ENCODE measurements around the gene KDM6A.
"Not testable (repeated sequence)": the region's sequence is repeated elsewhere in the genome, so short reads cannot be mapped to it uniquely, and the experiment has no call there.

The KDM6A gene

DNA sequence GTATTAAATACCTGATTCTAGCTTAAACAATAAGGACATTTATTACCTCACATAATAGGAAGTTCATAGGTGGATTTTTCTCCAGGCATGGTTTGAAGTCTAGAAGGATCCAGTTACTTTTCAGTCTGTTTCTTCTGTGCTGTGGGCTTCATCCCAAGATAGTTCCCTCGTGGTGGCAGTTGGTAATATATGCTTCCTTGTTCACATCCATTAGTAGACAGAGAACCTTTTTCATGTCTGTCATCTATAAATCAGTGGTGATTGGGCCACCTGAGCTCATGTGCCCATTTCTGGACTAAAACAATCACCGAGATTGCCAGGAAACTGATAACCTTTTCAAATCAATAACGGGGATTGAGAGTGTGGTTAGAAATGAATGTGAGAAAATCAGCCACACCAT, 97.7 kb downstream of the KDM6A start:
- DNase-seq: no peak

DNA sequence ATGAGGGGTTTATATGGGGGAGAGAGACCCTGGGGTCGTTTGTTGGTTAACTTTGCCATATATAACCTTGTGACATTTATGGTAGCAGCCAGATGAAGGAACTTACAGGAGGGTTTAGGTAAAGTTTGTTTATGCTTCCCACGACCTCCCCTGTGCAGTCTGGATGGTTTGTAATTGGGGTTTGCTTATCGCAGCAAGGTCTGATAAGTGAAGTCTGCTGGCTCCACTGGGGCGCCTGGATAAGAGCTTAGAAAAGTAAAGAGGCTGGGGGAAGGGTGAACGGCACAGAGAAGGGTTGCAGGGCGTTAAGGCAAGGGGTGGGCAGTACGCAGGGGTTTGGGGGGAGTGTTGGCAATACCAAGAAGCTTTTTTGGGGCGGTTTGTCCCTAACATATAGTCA, 98.7 kb downstream of the KDM6A start:
- no peak for DNase-seq

DNA sequence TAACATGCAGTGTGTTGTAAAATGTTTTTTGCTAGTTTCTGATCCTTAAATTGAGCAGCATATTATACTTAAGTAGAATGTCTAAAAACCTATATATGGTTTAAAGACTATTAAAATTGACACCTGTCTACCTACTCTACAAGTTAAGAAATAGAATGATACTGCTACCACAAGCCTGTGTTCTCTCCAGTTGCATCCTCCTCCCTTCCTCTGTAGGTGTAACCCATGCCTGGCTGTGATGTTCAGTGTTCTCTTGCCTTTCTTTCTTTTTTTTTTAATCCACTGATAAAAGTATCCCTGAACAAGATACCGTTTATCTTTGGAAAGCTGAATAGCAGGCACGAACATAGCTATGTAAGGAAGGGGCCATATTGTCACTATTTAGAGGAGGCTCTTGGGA, 99.1 kb downstream of the KDM6A start:
- DNase-seq: no peak

DNA sequence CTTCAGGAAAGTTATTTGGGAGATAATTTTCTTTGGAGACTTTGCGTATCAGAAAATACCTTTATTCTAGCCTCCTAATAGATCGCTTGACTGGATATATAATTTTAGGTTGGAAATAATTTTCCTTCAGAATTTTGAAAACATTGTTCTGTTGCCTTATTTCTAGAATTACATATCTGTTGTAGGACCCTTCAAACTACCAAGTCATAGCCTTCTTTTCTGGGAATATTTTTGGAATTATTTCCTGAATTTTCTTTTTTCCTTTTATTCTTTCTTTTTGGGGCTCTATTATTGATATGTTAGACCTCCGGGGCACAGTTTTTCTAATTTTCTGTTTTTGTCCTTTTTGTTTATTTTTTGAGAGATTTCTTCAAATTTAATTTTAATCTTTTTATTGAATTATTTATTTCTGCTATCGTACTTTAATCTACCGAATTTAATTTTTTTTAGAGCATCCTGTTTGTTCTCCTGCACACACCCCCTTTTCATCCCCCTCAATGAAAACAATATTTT, 100.5 kb downstream of the KDM6A start:
- DNase-seq: no peak

DNA sequence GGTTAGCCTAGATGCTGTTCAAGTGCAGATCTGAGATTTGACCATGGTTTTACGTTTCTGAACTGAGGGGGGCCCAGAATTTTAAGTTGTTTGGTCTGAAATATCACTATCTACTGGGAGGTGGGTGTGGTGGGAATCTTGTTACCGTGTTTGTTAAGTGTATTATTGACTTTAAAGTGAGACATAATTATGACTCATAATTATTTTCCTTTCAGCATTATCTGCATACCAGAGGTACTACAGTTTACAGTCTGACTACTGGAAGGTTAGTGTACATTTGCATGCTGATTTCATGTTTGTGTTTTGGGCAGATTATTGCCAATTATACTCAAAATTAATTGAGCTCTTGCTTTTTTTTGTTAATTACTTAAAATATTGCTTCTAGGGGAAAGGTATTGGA, 101.5 kb downstream of the KDM6A start:
- DNase-seq: no peak

DNA sequence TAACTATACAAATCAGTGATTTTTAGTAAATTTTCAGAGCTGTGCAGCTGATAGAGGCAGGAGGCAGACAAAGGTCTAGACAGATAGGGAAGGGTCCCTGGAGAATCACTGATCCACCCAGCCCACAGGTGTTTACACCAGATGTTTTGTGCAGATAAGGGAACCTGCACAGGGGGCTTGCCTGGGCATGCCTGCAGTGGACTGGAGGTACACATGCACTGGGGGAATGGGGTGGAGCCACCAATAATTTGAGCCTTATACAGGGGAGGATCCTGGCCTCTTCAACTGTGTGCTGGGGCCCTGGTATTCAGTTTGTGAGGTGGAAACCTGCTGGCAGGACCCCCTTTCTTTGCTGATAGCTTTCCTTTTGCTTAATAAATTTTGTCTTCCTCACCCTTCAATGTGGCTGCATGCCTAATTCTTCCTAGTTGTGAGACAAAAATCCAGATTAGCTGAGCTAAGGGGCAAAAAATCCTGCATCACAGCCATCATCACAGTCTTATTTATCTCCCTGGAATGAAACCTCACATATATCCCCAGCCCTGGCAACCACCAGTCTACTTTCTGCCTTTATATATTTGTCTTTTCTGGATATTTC, 102.8 kb downstream of the KDM6A start:
- no peak for DNase-seq

DNA sequence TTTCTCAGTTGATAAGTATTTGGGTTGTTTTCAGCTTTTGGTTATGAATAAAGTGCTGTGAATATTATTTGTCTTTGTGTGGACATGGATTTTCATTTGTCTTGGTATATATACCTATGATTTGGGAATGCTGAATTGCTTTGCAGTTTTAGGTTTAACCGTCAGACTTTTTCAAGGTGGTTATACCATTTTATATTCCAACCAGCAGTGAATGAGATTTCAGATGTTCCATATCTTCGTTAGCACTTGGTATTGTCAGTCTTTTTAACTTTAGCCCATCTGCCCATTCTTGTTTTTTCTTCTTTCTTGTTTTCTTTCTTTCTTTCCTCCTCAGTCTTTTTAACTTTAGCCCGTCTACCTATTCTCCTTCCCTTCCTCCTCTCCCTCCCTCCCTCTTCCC, 106.0 kb downstream of the KDM6A start:
- no peak for DNase-seq

DNA sequence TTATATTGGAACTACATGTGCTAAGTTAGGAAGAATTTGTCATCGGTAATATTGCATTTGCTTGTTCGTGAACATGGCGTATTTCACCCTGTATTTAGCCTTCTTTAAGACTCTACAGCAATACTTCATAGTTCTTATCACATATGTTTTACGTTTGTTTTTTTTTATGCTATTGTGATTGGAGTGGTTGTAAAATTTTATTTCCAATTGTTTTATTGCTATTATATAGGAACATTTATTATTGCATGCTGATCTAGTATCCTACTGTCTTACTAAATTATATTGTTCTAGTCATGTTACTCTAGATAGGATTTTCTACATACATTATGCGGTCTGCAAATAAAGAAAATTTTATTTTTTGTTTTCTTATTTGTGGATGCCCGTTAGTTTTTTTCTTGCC, 107.4 kb downstream of the KDM6A start:
- no peak for DNase-seq

DNA sequence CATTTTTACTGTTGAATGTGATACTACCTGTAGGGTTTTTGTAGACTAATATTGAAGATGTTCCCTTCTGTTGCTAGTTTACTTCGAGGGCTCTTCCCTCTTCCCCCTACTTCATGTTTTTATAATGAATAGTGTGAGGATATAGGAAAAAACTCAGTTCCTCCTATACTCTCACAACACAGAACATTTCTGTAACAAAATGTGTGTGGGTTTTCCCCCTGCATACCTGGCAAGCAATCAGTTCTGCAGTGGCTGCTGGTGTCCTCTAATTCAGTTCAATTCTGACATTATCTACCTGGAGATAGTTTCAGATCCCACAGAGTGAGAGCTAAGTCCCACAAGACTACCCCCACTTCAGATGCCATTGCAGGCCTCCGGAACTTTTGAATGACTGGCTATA, 107.9 kb downstream of the KDM6A start:
- no peak for DNase-seq

DNA sequence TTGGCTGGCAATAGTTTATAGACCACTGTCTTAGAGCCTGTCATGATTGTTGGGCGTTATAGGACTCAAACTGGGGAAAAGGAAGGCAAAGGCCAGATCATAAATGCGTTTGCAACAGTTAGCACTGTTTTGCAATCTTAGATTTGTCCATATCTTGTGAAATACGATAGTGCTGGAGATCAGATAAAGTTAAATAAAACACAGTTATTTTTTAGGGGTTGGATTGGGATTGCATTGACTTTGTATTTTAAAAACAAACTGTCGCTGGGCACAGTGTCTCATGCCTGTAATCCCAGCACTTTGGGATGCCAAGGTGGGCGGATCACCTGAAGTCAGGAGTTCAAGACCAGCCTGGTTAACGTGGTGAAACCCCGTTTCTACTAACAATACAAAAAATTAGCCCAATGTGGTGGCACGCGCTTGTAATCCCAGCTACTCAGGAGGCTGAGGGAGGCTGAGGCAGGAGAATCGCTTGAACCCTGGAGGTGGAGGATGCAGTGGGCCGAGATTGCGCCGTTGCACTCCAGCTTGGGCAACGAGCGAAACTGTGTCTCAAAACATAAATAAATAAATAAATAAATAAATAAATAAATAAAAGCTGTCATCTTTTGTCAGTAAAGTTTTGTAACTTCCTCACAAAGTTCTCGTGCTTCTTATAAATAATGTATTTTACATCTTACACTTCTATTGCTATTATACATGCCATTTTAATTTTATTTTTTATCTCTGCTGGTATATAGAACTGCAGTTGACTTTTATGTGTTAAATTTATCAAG, 117.2 kb downstream of the KDM6A start:
- DNase-seq: no peak

DNA sequence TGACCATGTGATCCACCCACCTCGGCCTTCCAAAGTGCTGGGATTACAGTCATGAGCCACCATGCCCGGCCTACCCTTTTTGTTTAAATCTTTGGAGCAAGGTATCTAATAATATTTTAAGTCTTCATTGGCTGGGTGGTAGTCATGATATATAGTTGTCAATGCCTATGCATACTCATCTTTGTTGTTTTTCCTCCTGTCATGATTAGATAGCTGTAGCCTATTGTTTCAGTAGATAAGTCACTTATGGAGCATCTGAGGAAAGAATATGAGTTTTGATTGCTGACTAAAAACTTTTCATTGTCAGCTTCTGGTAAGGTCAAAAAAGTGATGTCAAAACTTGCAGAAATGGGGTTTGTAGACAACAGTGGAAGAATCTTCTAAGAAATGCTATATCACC, 119.8 kb downstream of the KDM6A start:
- DNase-seq: no peak

DNA sequence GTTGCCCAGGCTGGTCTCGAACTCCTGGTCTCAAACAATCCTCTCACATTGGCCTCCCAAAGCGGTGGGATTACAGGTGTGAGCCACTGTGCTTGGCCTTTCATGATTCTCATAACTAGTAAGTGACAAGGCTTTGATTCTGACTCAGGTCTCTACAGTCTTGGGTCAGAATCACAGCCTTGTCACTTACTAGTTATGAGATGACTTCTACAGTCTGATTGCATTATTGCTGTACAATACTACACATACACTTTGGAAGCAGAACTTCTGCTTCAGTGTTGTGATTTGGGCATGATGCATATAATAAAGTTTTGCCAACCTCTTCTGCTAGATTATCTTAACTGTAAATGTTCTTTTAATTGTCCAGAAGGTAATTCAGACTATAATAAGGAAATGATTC, 123.3 kb downstream of the KDM6A start:
- no peak for DNase-seq

DNA sequence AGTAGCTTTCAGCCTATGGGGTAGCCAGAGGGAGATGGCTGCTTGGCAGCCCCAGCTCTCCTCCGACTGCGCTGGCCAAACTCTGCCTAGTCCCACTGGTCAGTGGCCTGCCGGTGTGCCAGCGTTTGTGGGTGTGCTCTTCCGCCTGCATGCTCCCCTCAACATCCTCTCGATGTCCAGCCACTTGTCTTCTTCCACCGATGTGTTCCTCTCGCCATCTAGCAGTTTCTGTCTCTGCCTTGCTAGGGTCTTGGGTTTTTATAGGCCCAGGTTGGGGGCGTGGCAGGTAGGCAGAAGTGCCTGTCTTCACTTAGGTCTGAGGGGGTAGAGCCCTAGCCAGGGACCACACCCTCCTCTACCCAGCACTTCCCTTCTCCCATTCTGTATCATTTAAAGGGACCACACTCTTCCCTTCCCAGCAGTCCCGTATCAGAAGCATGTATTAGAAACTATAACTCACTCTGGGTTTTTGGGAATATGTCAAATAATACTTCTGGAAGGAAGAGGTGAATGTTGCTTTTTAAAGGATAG, 124.4 kb downstream of the KDM6A start:
- DNase-seq: peak in 1 of 2 donors; percentile 1

DNA sequence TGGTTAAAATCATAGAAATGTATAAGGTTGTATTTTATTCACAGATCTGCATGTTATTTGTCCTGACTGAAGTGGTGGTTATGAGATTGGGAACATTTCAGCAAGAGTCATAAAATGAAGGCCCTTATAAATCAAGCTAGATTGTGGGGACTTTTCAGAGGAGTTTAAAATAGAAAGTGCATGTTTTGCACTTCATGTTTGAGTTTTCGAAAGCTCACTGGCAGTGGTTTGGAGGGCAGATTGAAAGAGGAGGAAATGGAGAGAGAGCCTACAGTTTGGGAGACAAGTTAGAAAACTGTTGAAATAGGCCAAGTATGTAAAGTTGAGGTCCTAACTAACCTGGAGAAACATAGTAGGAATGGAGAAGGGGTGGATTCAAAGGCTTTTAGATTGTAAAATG, 124.9 kb downstream of the KDM6A start:
- DNase-seq: no peak

DNA sequence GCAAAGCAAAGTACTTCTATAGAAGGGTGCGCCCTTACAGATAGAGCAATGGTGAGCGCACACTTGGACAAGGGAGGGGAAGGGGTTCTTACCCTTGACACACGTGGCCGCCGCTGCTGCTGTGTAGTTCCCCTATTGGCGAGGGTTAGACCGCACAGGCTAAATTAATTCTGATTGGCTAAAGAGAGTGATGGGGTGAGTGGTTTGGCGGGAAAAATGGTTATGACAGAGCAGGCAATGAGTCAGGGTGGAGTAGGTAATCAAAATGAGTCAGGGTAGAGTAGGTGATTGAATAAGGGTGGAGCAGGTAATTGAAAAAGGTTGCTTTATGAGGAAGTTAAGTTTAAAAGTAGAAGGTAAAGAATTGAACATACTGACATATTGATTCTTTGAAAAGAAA, 126.2 kb downstream of the KDM6A start:
- DNase-seq: not testable (repeated sequence)

DNA sequence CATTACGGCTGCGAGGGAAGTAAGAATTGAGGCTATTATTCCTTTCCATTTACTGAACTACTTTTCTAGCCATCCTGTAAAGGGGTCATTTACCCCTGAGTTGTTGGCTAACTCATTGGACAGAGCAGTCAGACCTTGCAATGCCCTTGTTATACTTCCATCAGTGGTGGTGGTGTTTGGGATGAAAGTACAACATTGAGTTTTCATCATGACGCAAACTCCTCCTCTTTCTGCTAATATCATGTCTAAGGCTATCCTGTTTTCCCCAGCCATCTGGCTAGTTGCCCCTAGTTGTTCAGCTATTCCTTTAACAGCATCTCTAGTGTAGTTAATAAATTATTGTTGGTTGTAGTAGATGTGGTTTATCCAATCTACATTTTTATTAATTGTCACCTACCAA, 126.9 kb downstream of the KDM6A start:
- not testable (repeated sequence) for DNase-seq

DNA sequence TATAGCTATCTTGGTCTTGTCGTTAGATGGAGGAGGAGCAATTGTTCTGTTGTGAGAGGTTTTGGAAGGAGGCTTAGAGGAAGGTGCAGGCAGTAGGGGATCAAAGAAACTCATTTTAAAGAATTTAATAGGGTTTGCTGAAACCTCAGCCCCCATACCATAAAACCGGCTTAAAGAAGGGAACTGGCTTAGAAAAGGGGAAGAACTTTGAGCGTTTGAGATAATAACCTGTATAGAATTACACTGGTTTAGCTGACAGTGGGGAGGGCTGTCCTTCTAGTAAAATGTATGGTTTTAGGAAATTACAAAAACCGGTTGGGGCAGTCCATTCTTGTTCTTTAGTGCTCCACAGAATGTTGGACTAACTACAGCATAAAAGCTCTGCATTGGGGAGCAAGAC, 128.1 kb downstream of the KDM6A start:
- DNase-seq: peak in 1 of 2 donors; percentile 7

DNA sequence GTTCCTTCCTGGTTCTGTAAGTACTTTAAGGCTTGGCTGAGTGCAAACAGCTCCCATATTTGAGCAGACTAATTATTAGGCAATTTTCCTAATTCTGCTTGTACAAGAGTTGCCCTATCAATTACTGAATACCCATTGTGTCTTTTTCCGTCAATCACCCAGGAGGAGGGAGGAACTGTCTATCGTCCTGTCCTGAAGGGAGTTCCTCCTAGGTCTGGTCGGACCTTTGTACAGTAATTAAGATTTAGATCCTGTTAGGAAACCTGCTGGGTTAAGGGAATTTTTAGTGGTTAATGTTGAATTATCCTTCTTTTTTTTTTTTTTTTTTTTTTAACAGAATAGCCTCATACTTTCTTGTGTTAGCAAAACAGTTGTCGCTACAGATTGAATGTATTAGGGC, 130.1 kb downstream of the KDM6A start:
- no peak for DNase-seq

DNA sequence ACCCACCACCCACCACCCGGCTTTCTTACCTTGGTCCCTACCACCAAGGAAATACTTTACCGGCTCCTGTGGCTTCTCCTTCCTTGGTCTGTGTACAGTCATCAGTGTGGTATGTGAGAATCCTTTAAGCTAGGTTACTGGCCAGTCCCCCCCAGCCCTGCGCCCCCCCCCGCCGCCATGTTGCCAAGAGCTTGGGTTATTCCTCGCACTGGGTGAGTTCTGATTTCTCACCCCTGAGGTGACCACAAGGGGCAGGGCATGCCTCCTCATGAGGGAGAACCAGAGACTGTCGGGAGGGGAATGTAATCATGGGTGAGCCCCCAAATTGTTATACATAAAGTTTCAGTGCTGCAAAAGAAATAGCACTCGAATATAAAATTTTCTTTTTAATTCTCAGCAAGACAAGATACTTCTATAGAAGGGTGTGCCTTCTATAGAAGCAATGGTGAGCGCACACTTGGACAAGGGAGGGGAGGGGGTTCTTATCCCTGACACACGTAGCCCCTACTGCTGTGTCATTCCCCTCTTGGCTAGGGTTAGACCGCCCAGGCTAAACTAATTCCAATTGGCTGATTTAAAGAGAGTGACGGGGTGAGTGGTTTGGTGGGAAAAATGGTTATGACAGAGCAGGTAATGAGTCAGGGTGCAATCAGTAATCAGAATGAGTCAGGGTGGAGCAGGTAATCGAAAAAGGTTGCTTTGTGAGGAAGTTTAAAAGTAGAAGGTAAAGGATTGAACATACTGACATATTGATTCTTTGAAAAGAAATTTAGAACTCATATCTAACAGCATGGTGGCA, 133.2 kb downstream of the KDM6A start:
- DNase-seq: no peak

DNA sequence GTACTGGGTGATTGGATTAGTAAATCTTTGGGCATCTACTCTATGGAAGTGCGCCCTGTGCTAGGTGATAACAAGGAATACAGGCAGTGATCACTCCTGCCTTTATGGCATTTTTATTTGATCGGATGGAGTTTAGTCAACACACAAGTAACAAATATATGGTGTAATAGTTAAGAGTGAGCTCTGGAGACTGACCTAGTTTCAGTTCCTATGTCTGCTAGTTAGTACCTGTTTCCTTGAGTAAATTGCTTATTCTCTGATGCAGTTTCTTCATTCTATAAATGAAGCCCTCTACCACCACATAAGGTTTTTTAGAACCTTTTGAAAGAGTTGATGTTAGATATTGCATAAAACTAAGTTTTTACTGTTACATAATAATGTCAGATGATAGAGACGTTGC, 134.6 kb downstream of the KDM6A start:
- no peak for DNase-seq

DNA sequence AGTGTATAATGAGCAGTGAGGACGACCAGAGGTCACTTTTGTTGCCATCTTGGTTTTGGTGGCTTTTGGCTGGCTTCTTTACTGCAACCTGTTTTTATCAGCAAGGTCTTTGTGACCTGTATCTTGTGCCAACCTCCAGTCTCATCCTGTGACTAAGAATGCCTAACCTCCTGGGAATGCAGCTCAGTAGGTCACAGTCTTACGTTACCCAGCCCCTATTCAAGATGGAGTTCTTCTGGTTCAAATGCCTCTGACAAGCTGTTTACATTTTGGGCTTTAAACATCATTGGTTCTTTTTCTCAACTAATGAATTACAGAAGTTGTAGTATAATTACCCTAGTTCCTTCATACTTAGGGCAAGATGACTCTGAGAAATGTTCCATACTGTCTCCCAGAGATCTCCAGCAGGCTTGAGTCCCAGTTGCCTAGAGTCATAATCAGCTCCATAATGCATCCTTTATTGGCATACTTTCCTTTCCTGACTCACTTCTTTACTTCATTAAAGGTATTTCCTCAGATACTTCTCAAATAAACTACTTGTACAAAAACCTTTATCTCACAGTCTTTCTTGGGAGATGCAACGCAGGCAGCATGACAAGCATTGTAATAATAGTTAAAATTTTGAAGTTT, 136.5 kb downstream of the KDM6A start:
- no peak for DNase-seq

DNA sequence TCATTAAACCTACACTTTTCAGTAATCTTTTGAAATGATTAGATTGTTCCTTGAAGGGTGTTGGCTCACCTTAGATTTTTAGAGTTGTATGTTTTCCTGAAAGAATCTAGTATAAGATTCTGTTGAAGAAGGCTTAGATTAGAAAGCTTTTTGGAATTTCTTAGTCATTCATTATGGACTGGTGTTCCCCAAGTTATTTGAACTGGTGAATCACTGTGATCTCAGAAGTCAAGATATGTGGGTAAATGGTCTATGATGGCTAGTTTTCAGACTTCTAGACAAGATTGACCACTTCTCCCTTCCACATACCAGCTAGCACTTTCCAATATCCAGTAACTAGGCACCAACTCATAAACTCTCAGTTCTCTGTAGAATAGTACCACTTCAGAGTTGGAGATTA, 138.1 kb downstream of the KDM6A start:
- no peak for DNase-seq

DNA sequence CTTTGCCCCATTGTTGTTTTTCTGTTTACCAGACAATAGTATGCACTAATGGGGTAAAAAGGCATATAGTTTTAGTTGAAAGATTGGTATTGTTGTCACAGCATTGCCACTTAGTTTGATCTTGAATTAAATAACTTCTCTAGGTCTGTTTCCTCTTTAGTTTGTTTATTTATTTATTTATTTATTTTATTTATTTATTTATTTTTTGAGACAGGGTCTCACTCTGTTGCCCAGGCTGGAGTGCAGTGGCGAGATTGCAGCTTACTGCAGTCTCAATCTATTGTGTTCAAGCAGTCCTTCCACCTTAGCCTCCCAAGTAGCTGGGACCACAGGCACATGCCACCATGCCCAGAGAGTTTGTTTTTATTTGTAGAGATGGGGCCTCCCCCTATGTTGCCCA, 138.6 kb downstream of the KDM6A start:
- DNase-seq: no peak

Measured in bone marrow (tissue), 2 donors.